Measurements from ENCODE around the gene C19orf47. TPM values are rescaled to one million over a fixed set of nuclear protein-coding genes. Genes with fewer than 3 reads are reported as not detected.
A peak's percentile ranks its signal among the peaks of the same experiment; 100 is the strongest.

C19orf47 gene
- polyA plus RNA-seq, 3 donors: 7.6 to 10.2 (median 8.0) TPM

GRCh38 chr19:40309666-40310065 lies 38.5 kb downstream of the C19orf47 start:
- intact Hi-C loops (cut with micrococcal nuclease): loop anchor here (5.0 to 10.0 kb wide), 5 partner anchors 85 to 323 kb away; partner anchors contain the start of genes HIPK4 (in 1 of the 2), LTBP4 (in 1 of the 2) and SERTAD1 (in 1 of the 2)
- Histone ChIP-seq H3K9me3 (replicated peaks in 1 of 2; ENCODE audit: control insufficient read depth in 1 of 2, insufficient read depth in 1 of 2, low read length in 2 of 2) (no peaks in the 10 kb centered on the region), H3K4me3 (replicated peaks in 1 of 3; ENCODE audit: low read depth in 2 of 3, low read length in 3 of 3) (no peak overlapping the region), H3K9ac (ENCODE audit: insufficient read depth, low read length, poor library complexity, severe bottlenecking) (no peak overlapping the region), H2AFZ (ENCODE audit: insufficient read depth, low read depth, low read length, poor library complexity, severe bottlenecking) (no peak overlapping the region), H3K4me2 (replicated peaks; ENCODE audit: extremely low read depth, low read length, poor library complexity, severe bottlenecking) (no peak overlapping the region), H3K4me1 (ENCODE audit: control insufficient read depth in 1 of 2, insufficient read depth in 2 of 2, low read length in 2 of 2) (peaks cover 13 to 16% of the 10 kb centered on the region in 2 donors), H3K27me3 (ENCODE audit: control insufficient read depth in 2 of 2, insufficient read depth in 2 of 2, low read length in 2 of 2) (no peaks in the 10 kb centered on the region), H3K27ac (ENCODE audit: low read depth in 1 of 2, low read length in 2 of 2) (no peak overlapping the region), H4K20me1 (ENCODE audit: insufficient read depth, low read length) (no peaks in the 10 kb centered on the region), H3K36me3 (replicated peaks in 1 of 2; ENCODE audit: control insufficient read depth in 1 of 2, insufficient read depth in 2 of 2, low read length in 2 of 2) (no peaks in the 10 kb centered on the region), H3K79me2 (ENCODE audit: insufficient read depth, low read length) (no peaks in the 10 kb centered on the region)
- no peaks in the 10 kb centered on the region for H3K36me3 Mint-ChIP-seq
- peaks cover 11% of the 10 kb centered on the region for H3K4me1 Mint-ChIP-seq
- H3K4me3 Mint-ChIP-seq: no peak overlapping the region
- no peak for TF ChIP-seq CTCF (IDR thresholded peaks at IDR 0.05)
- 80% methylated on average over 1 of the region's 1 CpG for WGBS (ENCODE audit: insufficient coverage)
- no peak for DNase-seq
- H3K27ac Mint-ChIP-seq: no peak overlapping the region
- peaks cover 2 to 8% (median 4%) of the 10 kb centered on the region in 3 donors for H3K27me3 Mint-ChIP-seq (ENCODE audit: low read depth in 3 of 3)
- H3K9me3 Mint-ChIP-seq: peaks cover 0 to 3% (median 0%) of the 10 kb centered on the region in 7 donors

- H3K27me3 ChIP-seq (ENCODE audit: control insufficient read depth in 2 of 2, insufficient read depth in 2 of 2, low read length in 2 of 2): no peaks in the 10 kb centered on the region
- no peaks in the 10 kb centered on the region for H3K36me3 ChIP-seq (replicated peaks in 1 of 2; ENCODE audit: control insufficient read depth in 1 of 2, insufficient read depth in 2 of 2, low read length in 2 of 2)
- H3K9ac ChIP-seq (ENCODE audit: insufficient read depth, low read length, poor library complexity, severe bottlenecking): no peak overlapping the region
- no peaks in the 10 kb centered on the region for H3K79me2 ChIP-seq (ENCODE audit: insufficient read depth, low read length)
- peaks cover 9 to 10% of the 10 kb centered on the region in 2 donors for H3K4me1 ChIP-seq (ENCODE audit: control insufficient read depth in 1 of 2, insufficient read depth in 2 of 2, low read length in 2 of 2)
- intact Hi-C loops (cut with micrococcal nuclease): loop anchor here (2.0 to 10.0 kb wide), 6 partner anchors 89 to 329 kb away; partner anchors contain the start of genes HIPK4 (in 1 of the 2), LTBP4 (in 1 of the 2) and SERTAD1 (in 1 of the 2)
- no peaks in the 10 kb centered on the region for H3K9me3 ChIP-seq (replicated peaks in 1 of 2; ENCODE audit: control insufficient read depth in 1 of 2, insufficient read depth in 1 of 2, low read length in 2 of 2)
- no peaks in the 10 kb centered on the region for H3K36me3 Mint-ChIP-seq
- H3K27me3 Mint-ChIP-seq (ENCODE audit: low read depth in 3 of 3): peaks cover 2 to 5% (median 4%) of the 10 kb centered on the region in 3 donors
- H3K4me1 Mint-ChIP-seq: peaks cover 5% of the 10 kb centered on the region
- peak; percentile 84 for TF ChIP-seq CTCF (IDR thresholded peaks at IDR 0.05)
- no peak overlapping the region for H3K4me3 ChIP-seq (replicated peaks in 1 of 3; ENCODE audit: low read depth in 2 of 3, low read length in 3 of 3)
- DNase-seq: peak; percentile 76 to 82 (median 79)
- H3K4me3 Mint-ChIP-seq: no peak overlapping the region
- H3K4me2 ChIP-seq (replicated peaks; ENCODE audit: extremely low read depth, low read length, poor library complexity, severe bottlenecking): no peak overlapping the region
- no peak overlapping the region for H2AFZ ChIP-seq (ENCODE audit: insufficient read depth, low read depth, low read length, poor library complexity, severe bottlenecking)
- no peaks in the 10 kb centered on the region for H3K9me3 Mint-ChIP-seq
- no peaks in the 10 kb centered on the region for H4K20me1 ChIP-seq (ENCODE audit: insufficient read depth, low read length)
- no peak overlapping the region for H3K27ac ChIP-seq (ENCODE audit: low read depth in 1 of 2, low read length in 2 of 2)
- H3K27ac Mint-ChIP-seq: no peak overlapping the region
- 29% methylated on average over 2 of the region's 5 CpGs for WGBS (ENCODE audit: insufficient coverage)
These were observed 42.8 kb downstream of the C19orf47 start for GRCh38 chr19:40305403-40305802.

All from CD14-positive monocyte (primary cell).